CD1c-positive myeloid dendritic cell (primary cell): ENCODE data around the gene NLN.
A peak's percentile ranks its signal among the peaks of the same experiment; 100 is the strongest.

ENCODE experiments used
- DNase-seq: peaks from one replicate; pipeline ENCODE4 v3.0.0-alpha.2; 2016; ENCODE audit errors: extremely low spot score

Gene NLN

GRCh38 chr5:65808818-65809217 is 86.8 kb downstream of the NLN start:
- DNase-seq = no peak

GRCh38 chr5:65809817-65810531 is 88.0 kb downstream of the NLN start:
- peak; percentile 27 for DNase-seq

DNA sequence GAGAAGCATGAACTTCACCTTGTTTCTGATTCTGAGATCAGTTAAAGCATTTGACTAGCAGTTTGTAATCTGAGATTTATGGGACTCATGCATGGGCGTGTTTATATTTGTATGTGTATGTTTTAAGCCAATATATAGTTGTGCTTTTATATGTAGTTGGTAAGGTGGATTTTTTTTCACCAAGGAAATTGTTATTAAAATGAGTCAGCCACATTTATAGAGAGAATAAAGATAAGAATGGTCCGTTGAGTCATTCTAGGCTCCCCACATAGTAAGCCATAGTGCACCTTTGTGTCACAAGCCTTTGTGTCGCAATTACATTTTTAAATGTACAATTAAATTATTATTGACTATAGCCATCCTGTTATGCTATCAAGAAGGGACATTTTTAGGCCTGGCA is 89.0 kb downstream of the NLN start:
- DNase-seq = no peak

- no peak for DNase-seq
These were observed 89.9 kb downstream of the NLN start for GRCh38 chr5:65811885-65812284.

DNA sequence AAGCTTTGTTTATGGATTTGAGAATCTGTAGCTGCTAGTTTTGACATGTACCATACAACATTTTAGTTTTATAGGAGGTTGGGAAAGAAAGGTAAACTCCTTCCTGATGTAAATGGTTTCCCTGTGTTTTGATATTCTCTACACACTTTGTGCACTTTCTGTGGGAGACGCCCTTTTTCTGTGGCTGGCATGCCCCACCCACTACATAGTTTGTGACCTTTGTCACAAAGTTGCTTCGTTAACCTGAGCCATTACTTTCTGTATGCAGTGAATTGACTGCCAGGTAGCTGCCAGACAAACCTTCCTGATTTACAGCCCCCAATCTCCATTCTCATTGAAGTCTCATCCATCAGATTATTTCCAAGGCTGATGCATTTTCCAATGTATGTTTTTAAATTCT is 90.6 kb downstream of the NLN start:
- DNase-seq = no peak

GRCh38 chr5:65813174-65813573 is 91.2 kb downstream of the NLN start:
- no peak for DNase-seq

GRCh38 chr5:65815161-65815560 is 93.2 kb downstream of the NLN start:
- peak; percentile 34 for DNase-seq

- no peak for DNase-seq
These were observed 94.7 kb downstream of the NLN start for GRCh38 chr5:65816729-65817128.

DNA sequence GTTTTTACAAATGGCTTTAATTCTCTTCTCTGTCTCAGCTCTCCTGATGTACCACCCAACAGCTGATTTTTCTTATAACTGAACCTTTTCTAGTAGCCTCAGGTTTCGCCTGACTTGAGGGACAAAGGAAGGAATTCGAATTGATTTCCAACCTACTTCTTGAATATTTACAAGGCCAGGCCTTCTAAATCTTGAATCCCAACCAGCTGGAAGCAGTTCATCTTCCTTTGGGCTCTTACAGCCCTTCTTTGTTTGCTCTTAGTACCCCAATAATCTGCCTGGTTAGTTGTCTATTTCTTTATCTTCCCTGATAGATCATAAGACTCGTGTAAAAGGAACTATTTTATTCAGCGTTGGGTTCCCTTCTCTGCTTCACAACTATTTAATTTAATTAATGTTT is 95.9 kb downstream of the NLN start:
- no peak for DNase-seq

DNA sequence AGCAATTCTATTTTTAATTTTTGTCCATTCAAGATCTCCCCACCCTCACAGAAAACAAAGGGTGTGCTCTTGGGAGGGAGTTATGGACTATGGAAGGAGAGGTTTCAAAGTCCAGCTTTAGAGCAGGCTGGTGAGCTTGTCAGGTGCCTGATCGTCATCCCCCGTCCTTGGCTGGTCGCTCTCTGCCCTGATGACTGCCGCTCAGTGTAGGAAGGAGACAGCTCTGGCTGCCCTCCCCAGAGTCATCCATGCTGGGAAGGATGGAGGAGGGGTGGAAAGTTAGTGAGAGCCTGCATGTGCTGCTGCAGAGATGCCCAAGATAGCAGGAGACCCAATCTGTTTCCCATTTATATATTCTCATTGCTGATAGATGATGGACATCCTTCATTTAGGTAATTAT is 96.6 kb downstream of the NLN start:
- DNase-seq = no peak

DNA sequence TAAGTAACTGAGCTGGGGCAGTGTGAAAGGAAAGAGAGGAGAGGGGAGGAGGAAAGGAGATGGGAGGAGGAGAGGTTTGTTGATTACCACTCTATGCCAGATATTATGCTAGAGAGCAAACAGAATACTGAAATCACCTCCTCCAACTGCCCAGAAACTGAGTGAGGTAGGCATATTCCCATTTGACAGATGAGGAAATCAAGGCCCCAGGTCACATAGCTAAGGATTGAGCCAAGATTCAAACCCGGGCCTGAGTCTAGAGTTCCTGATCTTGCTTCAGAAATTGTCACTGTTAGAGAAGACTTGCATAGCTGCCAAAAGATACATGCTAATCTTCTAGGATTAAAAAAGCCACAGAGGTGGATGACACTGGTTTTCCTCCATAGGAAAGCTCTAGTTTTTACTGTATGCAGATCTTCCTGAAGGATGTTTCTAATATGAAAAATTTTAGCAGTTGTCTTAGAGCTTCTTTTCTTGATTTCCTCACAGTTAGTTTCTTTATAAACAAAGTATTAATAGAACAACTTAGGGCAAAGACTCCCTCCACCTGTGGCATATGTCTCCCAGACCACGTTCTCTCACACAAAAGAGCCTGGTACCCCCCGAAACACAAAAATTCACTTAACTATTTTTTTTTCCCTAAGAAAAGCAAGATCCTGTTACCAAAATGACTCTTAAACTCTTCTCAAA is 97.4 kb downstream of the NLN start:
- no peak for DNase-seq

DNA sequence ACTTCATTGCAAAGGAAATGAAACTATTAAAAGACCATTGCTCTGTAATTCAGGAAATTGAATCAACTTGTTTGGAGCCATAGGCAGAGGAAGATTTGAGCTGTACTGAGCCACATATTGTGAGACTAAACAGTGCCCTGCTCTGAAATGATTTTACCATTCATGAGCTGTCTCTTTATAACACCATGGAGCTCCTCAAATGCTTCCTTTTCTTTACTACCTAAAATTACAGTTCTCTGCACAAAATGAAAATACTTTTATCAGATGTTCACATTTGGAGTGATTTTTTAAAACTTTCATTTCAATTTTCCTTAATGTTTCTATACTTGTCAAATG is 97.9 kb downstream of the NLN start:
- DNase-seq = peak; percentile 15

- DNase-seq = no peak
These were observed 98.4 kb downstream of the NLN start for GRCh38 chr5:65820373-65820772.

DNA sequence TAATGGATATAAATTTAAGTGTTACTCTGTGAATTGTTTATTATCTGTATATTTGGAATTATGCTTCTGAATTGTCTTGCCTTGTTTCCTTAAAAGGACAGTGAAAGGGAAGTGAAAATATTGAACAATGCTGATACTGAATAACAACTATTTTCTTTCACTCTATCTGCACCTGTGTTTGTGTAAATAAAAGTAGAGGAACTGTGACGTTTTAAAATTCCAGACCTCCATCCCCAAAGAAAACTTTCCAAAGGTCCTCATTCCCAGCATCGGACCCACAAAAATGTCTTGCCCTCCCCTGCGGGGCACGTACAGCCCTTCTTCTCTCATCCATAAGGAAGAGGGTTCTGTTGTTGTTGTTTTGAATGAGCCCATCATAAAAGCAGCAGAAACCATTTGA is 100.0 kb downstream of the NLN start:
- peak; percentile 15 for DNase-seq

DNA sequence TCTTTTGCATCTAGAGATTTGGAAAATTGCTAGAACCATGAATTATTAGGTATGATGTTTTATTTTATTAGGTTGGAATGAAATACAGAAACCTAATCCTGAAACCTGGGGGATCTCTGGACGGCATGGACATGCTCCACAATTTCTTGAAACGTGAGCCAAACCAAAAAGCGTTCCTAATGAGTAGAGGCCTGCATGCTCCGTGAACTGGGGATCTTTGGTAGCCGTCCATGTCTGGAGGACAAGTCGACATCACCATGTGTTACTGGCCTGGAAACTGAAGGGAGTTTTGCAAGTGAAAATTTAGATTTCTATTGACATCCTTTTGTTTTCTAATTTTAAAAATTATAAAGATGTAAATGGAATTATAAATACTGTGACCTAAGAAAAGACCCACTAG is 100.7 kb downstream of the NLN start:
- DNase-seq = no peak

GRCh38 chr5:65823204-65823603 is 101.2 kb downstream of the NLN start:
- DNase-seq = no peak

DNA sequence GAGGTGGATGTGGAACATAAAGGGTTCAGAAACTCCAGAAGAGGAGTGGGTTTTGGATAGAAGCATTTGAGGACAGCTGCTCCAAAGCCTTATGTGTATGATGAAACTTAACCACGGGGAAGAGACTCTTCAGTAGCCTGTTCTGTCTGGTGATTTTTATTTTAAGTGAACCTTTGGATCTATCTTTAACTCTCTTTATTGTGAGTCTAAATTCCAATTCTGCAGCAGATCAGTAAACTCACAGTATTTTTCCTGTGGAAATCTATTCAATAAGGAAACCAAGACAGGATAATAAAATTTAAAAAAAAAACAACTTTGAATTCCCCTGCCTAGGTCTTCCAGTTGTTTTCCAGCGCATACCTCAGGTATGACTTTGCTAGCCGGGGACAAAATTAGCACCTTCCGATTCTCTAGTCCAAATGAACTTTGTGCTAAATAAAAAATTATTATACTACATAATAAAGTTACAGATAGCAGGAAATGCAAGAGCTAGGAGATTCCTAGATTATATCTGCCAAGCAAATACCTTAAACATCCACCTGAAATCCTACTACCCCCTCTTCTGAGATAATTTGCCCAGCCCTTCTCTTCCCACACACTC is 101.9 kb downstream of the NLN start:
- no peak for DNase-seq

DNA sequence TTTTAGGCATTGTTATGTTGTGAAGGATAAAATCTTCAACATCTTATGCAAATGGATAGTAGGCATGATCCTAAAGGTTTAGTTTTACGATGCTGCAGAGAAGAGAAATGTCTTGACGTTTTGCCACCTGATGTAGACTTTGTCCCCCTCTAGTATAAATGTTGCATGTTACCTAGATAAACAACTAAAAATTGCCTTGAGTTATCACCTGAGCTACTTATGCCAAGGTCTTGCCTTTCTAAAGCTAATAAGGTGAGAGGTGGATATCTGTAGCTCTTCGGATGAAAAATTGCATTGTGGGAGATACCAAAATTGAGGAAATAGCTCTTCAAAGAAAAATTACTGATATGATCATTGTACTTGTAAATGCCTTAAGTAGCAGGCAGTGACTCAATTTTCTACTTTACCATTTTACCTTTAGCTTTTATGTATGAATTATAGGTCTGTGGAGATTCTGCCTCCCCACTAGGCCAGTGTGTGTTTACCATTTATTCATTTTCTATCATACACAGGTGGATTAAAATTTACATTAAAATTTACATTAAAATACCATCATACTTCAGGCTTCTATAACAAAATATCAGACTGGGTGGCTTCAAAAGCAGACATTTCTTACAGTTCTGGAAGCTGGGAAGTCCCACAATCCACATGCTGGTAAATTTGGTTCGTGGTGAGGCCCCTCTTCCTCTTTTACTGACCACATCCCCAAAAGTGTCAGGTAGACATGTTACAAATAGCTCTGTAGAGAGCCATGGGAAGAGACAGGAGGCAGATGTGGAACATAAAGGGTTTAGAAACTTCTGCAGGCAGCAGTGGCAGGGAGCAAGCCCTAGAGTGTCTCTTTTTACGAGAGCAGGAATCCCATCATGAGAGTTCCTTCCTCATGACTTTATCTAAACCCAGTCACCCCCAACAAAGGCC is 103.7 kb downstream of the NLN start:
- DNase-seq = peak; percentile 69

DNA sequence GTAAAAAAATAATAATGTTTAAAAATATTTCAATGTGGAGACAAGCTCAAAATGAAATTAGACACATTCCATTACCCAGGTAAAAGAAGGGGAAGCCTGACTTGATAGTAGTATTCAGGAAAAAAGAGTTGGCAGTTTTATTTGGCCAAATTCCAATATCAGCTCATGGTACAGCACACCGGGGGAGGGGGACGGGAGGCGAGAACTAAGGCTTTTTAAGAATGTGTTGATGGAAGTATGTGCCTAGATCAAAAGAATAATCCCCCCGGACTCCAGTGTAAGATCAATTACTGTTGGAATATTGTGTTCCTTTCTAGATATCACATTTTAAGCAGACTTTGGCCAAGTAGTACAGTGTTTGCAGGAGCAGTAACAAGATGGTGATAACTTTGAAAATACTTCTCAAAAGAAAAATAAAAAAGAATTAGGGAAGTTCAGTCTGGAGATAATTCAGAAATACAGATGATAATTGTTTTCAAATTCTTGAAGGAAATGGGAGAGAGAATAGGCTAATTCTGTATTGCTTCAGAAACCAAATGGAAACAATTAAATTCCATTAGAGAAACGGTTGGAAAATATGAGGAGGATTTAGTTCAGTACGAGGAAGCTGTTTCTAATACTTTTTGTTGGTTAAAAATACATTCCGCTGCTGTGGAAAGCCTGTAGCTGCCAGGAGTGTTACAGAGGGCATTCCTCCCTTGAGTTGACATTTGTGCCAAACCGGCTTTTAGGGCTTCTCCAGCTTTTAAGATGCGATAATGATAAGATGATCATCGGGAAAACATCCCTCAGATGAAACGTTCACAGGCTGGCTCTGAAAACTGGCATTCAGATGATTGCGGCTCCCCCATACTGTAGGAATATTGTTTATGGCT is 106.3 kb downstream of the NLN start:
- no peak for DNase-seq

DNA sequence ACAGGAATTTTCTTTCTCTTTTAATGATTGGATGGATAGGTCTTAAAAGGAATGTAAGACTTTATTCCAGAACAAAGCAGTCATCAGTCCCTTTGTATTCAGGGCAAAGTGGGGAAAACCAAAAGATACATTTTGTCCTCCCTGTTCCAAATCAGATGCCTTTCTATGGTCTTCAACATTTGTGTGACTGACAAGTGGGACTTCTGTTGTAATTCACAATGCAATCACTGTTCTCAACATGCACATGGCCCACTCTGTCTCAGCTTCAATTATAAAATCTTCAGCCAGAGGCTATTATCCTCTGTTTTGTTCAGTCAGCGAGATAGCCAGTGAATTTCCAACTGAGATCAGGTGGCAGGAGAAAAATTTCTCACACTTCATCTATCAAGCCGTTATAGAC is 108.9 kb downstream of the NLN start:
- DNase-seq = no peak

DNA sequence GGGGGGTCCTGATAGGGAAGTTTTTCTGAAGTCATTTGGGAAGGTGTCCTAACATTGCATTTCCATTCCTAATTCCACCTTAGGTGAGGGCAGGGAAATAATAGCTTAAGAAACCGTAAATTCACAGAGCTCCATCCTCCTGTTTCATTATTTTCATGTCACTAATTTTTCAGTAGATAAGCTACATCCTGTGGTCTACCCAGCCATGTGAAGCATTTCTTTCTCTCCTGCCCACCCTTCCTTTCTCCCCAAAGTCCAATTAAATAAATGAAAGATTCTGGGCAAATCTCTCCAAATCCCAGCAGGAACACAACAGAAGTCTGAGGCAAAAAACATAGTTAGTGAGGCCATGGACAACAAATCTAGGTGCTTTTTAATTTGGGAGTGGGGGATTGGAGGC is 109.3 kb downstream of the NLN start:
- no peak for DNase-seq
